ENCODE data around the gene TIPRL.
"Not testable (repeated sequence)": the region's sequence is repeated elsewhere in the genome, so short reads cannot be mapped to it uniquely, and the experiment has no call there.

Gene TIPRL

GRCh38 chr1:168159979-168160378 lies 18.8 kb upstream of the TIPRL start:
- DNase-seq: no peak

DNA sequence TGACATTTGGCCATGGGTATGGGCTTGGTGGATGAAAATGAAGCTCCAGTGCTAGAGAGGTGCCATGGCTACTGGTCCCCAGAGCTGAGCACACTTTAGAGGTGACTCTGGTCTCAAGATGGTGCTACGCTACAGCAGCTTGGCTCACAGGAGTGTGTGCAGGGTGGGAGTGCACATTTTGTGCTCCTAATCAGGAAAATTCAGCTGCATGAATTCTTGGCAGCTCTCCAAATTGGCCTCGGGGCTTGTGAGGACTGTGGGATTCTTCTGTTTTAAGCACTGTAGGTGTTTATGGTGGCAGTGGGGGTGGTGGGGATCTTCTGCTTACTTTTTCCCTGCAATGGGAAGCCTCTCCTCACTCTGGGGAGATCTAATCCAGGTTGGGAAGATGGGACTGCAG lies 17.3 kb upstream of the TIPRL start:
- no peak for DNase-seq

- no peak for DNase-seq
Measured at GRCh38 chr1:168163670-168164069, 15.1 kb upstream of the TIPRL start.

GRCh38 chr1:168164771-168165170 lies 14.0 kb upstream of the TIPRL start:
- no peak for DNase-seq

DNA sequence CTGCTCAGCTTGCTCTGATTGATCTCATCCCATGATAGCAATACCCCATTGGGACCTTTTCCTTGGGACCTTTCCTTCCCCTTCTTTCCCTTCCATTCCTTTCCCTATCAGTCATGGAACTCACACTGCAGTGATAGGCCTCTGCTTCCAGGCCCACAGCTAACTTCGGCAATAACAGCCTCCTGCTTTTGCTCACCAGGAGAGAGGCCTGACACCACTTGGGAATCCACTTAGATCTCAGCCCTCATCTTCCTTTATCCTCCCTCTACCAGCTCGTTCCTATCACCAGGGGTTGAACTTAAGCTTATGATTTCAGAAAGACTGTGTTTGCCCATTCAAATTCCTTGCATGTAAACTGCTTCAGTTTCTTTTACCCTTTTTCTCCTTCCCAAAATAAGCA lies 11.0 kb upstream of the TIPRL start:
- no peak for DNase-seq

DNA sequence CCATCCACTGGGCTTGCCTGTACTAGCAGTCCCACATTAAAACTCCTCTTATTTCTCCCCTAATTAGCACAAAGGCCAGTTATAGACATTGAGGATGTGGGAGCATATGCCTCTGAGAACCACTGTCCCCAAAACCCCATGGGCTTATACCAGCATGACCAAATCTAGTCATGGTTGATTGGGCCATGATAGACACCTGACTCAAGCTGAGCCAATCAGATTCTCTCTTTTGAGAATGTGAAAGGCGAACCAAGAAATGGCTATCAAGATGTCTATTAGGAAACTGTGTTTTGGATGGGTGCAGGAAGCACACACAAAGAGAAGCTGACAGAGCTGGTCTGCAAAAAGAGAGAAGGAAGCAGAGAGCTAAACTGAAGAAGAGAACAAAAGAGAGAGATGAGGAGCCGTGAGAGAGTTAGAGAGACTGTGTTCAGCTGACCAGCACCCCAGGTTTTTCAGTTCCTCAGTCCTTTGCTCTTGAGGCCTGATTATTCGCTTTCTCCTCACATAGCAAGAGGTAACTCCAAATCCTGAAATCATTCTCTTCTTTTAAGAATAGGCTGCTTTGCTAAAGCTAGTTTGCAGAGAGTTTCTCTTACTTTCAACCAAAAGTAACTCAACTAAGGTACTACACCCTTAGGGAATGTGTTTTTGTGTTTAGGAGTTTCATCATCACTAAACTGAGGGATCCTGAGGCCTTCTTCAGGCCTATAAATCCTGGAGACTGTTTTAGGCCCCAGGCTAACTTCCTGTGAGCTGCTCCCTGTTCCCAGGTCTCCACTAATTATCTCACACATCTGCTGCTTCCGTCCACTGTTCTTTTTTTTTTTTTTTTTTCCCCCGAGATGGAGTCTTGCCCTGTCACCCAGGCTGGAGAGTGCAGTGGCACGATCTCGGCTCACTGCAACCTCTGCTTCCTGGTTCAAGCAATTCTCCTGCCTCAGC lies 7.9 kb upstream of the TIPRL start:
- no peak for DNase-seq

- no peak for DNase-seq
Measured at GRCh38 chr1:168172250-168172915, 6.4 kb upstream of the TIPRL start.

DNA sequence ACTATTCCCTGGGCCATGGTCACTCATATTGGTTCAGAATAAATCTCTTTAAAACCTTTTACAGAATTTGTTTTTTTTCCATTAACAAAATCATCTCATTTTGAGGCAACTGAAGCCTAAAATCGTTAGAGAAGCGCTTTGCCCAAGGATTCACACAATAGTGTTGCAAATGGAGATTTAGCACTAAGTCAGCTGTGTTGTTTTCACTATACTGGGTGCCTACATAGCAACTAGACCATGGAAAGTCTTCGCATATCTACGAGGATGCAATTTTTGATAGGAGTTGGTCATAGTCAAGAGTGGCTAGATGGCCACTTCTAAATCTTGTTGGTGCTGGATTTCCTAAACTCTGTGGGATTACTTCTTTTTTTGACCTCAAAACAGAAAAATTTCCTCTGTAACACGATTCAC lies 530 bp upstream of the TIPRL start:
- DNase-seq: no peak

GRCh38 chr1:168179438-168180147 lies 831 bp downstream of the TIPRL start:
- DNase-seq: no peak

- DNase-seq: no peak
Measured at GRCh38 chr1:168180148-168180524, 1.4 kb downstream of the TIPRL start.

GRCh38 chr1:168181063-168181720 lies 2.4 kb downstream of the TIPRL start:
- not testable (repeated sequence) for DNase-seq

- no peak for DNase-seq
Measured at GRCh38 chr1:168187177-168187576, 8.4 kb downstream of the TIPRL start.

GRCh38 chr1:168190403-168190802 lies 11.6 kb downstream of the TIPRL start:
- no peak for DNase-seq

DNA sequence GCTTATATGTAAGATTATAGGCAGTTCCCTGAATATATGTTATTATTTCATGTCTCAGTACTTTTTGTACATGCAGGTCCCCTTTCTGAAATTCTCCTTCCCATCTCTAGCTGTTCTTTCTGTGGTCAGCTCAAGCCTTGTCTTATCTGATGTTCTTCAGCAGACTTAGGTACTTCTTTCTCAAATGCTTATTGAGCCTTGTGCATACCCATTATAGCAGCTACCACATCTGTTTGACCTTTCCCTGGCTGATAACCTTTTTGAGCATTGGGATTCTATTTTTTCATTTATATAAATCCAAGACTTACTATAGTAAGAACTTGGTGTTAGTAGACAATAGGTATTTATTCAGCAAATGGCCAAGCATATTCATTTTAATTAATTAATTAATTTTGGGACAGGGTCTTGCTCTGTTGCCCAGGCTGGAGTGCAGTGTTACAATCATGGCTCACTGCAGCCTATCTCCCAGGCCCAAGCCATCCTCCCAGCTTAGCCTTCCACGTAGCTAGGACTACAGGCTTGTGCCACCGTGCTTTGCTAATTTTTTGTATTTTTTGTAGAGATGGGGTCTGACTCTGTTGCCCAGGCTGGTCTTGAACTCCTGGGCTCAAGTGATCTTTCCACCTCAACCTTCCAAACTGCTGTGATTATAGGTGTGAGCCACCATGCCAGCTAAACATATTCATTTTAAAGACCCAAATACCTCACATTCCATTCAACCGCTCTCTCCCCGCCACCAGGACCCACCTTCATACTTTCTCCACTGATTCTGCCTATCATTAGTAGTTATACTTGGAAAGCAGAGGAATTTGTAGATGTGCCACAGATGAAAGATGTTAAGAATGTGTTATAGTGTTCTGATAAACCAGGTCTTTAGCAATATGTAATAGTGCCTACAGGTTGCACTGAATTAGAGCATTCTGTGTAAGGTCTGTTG lies 16.7 kb downstream of the TIPRL start:
- no peak for DNase-seq

GRCh38 chr1:168199056-168199455 lies 20.3 kb downstream of the TIPRL start:
- no peak for DNase-seq

DNA sequence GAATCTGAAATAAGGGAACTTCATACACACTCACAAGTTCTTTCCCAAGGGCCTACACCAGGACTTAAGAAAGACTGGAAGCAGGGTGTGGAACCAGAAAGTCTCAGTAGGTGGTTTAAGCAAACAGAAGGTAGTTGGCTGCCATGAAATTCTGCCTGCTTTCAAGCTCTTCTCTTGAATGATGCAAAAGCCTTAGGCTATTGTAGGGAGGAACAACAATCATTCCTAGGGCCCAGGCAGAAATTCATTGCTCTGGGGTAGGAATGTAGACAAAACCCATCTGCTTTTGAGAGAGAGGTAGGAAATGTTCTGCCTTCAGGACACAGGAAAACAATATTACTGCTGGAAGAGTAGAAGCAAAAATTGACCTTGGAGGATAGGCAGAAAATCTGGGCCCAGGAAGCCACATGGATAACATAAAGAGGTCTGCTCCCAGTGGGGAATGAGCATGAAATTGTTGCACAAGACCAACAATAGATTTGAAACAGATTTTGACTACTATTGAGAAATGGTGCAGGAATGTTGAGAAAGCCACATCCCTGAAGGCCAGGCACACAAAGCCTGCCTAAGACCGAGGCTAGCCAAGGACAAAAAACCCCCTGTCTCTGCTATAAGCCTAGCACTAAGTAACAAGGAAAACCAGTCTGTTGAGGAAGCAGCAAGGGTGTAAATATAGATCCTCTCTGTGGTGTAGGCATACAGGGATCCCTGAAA lies 24.3 kb downstream of the TIPRL start:
- DNase-seq: no peak

GRCh38 chr1:168206111-168206510 lies 27.3 kb downstream of the TIPRL start:
- no peak for DNase-seq

- not testable (repeated sequence) for DNase-seq
Measured at GRCh38 chr1:168207673-168208072, 28.9 kb downstream of the TIPRL start.

GRCh38 chr1:168210312-168210711 lies 31.6 kb downstream of the TIPRL start:
- DNase-seq: no peak

DNA sequence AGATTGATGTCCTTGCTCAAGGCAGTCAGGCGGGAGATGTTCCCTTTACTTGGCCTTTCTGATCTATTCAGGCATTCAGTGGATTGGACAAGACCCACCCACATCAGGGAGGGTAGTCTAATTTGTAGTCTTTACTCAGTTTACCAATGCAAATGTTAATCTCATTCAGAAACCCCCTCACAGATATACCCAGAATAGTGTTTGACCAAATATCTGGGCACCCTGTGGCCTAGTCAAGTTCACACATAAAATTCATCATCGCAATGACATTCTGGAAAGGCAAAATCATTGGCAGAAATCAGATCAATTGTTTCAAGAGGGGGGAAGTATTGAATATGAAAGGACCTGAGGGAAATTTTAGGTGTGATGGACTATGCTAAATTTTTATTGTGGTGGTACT lies 34.6 kb downstream of the TIPRL start:
- no peak for DNase-seq

GRCh38 chr1:168216171-168216570 lies 37.4 kb downstream of the TIPRL start:
- no peak for DNase-seq

All from stimulated activated CD4-positive, alpha-beta T cell treated with anti-CD3 and anti-CD28 coated beads, Interleukin-1b, Interleukin-23, amount 100 ng/mL, for 48 hours (primary cell).